IMR-90 (cell line): ENCODE data around the gene SPIN1. TPM values are rescaled to one million over a fixed set of nuclear protein-coding genes. Genes with fewer than 3 reads are reported as not detected.

ENCODE experiments used
- ATAC-seq: fragments of 200-7000 bp; cut with Tn5 transposase; 2 replicates; pipeline ENCODE4 v1.9.1; 2020; ENCODE audit warnings: low read depth, mild to moderate bottlenecking, moderate library complexity
- BruUV-seq: library from RNA; stranded (reverse); fragments of 400-500 nt; replicated peaks from 2 replicates; lab custom pipeline; 2021; lab: Mats Ljungman, UMichigan
- CTCF ChIA-PET: fragments of 300-600 bp; formaldehyde crosslinking; extraction: SDS; loops from one replicate; lab custom pipeline; 2021; ENCODE audit warnings: antibody characterized with exemption; lab: Yijun Ruan, JAX
- POLR2A ChIA-PET: fragments of 300-600 bp; sonication (Branson Sonifier 250); formaldehyde crosslinking; loops from one replicate; lab custom pipeline; 2022; ENCODE audit warnings: antibody characterized with exemption; ENCODE audit not compliant: unreplicated experiment; lab: Charles Lee
- DNase-seq: peaks from one replicate; pipeline ENCODE4 v3.0.0; 2013
- H2AFZ ChIP-seq: replicated peaks from 2 replicates; pipeline ENCODE3; 2013; ENCODE audit warnings: low read length, mild to moderate bottlenecking; ENCODE audit not compliant: poor library complexity
- H2AK5ac ChIP-seq: 2 replicates; pipeline ENCODE4 v1.6.1; 2013; ENCODE audit warnings: low read depth, low read length, inconsistent platforms
- H2AK9ac ChIP-seq: replicated peaks from 2 replicates; pipeline ENCODE3; 2013; ENCODE audit warnings: mild to moderate bottlenecking, low read depth, low read length, moderate library complexity; ENCODE audit not compliant: poor library complexity
- H2BK120ac ChIP-seq: 2 replicates; pipeline ENCODE4 v1.6.1; 2013; ENCODE audit warnings: low read depth, low read length, inconsistent platforms
- H2BK15ac ChIP-seq: 3 replicates; pipeline ENCODE4 v1.6.1; 2013; ENCODE audit warnings: low read depth, low read length, inconsistent platforms
- H2BK20ac ChIP-seq: 2 replicates; pipeline ENCODE4 v1.6.1; 2013; ENCODE audit warnings: low read depth, mild to moderate bottlenecking, inconsistent platforms, low read length, moderate library complexity
- H2BK5ac ChIP-seq: 2 replicates; pipeline ENCODE4 v1.6.1; 2013; ENCODE audit warnings: mild to moderate bottlenecking, low read depth, low read length, inconsistent platforms; ENCODE audit not compliant: poor library complexity, severe bottlenecking
- H3K14ac ChIP-seq: replicated peaks from 2 replicates; pipeline ENCODE4 v1.6.1; 2013; ENCODE audit warnings: low read depth, low read length, inconsistent platforms
- H3K18ac ChIP-seq: 2 replicates; pipeline ENCODE4 v1.6.1; 2013; ENCODE audit warnings: low read depth, low read length, control low read depth
- H3K23ac ChIP-seq: 2 replicates; pipeline ENCODE4 v1.6.1; 2013; ENCODE audit warnings: low read depth, low read length, inconsistent platforms
- H3K27ac ChIP-seq: 2 replicates; pipeline ENCODE4 v1.5.1; 2013; ENCODE audit warnings: mild to moderate bottlenecking, control low read depth, low read length; ENCODE audit not compliant: insufficient read depth
- H3K27me3 ChIP-seq: 2 replicates; pipeline ENCODE4 v1.6.1; 2013; ENCODE audit warnings: low read length; ENCODE audit not compliant: control insufficient read depth, insufficient read depth
- H3K36me3 ChIP-seq: 2 replicates; pipeline ENCODE4 v1.6.1; 2013; ENCODE audit warnings: low read length, mixed read lengths; ENCODE audit not compliant: control insufficient read depth, insufficient read depth
- H3K4ac ChIP-seq: 2 replicates; pipeline ENCODE4 v1.6.1; 2013; ENCODE audit warnings: low read depth, low read length, inconsistent platforms
- H3K4me1 ChIP-seq: 2 replicates; pipeline ENCODE4 v1.6.1; 2013; ENCODE audit warnings: low read length, mixed read lengths; ENCODE audit not compliant: control insufficient read depth, insufficient read depth
- H3K4me2 ChIP-seq: 2 replicates; pipeline ENCODE4 v1.6.1; 2013; ENCODE audit warnings: low read depth, mild to moderate bottlenecking, control low read depth, low read length, moderate library complexity
- H3K4me3 ChIP-seq: 2 replicates; pipeline ENCODE4 v1.5.1; 2013; ENCODE audit warnings: low read depth, mild to moderate bottlenecking, control low read depth, low read length, moderate library complexity; ENCODE audit not compliant: insufficient read depth
- H3K56ac ChIP-seq: 2 replicates; pipeline ENCODE4 v1.6.1; 2013; ENCODE audit warnings: low read length, inconsistent platforms; ENCODE audit not compliant: insufficient read depth; ENCODE audit errors: extremely low read depth
- H3K79me1 ChIP-seq, 2 experiments: 2 replicates each; pipeline ENCODE4 v1.6.1; 2013; ENCODE audit warnings: low read length in 2 of 2, inconsistent platforms in 1 of 2, low read depth in 1 of 2
- H3K9ac ChIP-seq: 2 replicates; pipeline ENCODE4 v1.6.1; 2013; ENCODE audit warnings: low read depth, low read length, control low read depth
- H3K9me1 ChIP-seq: 2 replicates; pipeline ENCODE4 v1.6.1; 2013; ENCODE audit warnings: low read length, inconsistent platforms; ENCODE audit not compliant: insufficient read depth
- H3K9me3 ChIP-seq: 2 replicates; pipeline ENCODE4 v1.6.1; 2013; ENCODE audit warnings: low read length; ENCODE audit not compliant: control insufficient read depth, insufficient read depth
- H4K20me1 ChIP-seq: 2 replicates; pipeline ENCODE4 v1.6.1; 2013; ENCODE audit warnings: low read length, inconsistent platforms; ENCODE audit not compliant: insufficient read depth
- H4K5ac ChIP-seq: 2 replicates; pipeline ENCODE4 v1.6.1; 2013; ENCODE audit warnings: mild to moderate bottlenecking, low read depth, low read length, control low read depth
- H4K8ac ChIP-seq, 2 experiments: 2 replicates each; pipeline ENCODE4 v1.6.1; 2013; ENCODE audit warnings: low read depth in 2 of 2, low read length in 2 of 2, control low read depth in 1 of 2, inconsistent platforms in 1 of 2
- H4K91ac ChIP-seq: 2 replicates; pipeline ENCODE4 v1.6.1; 2013; ENCODE audit warnings: low read depth, low read length, inconsistent platforms; ENCODE audit not compliant: insufficient read depth
- BHLHE40 ChIP-seq: fragments of 150-350 bp; IDR thresholded peaks from 2 replicates; pipeline ENCODE4 v1.6.1; 2016; ENCODE audit warnings: mild to moderate bottlenecking, low read depth, low read length
- CEBPB ChIP-seq: IDR thresholded peaks from 2 replicates; pipeline ENCODE4 v1.6.1; 2012; ENCODE audit warnings: low read depth, low read length, improper control_type of control experiment
- CHD1 ChIP-seq: IDR thresholded peaks from 2 replicates; pipeline ENCODE4 v1.6.1; 2012; ENCODE audit warnings: low read depth, low read length, improper control_type of control experiment
- MAFK ChIP-seq: IDR thresholded peaks from 2 replicates; pipeline ENCODE4 v1.6.1; 2012; ENCODE audit warnings: low read depth, low read length, improper control_type of control experiment
- MXI1 ChIP-seq: IDR thresholded peaks from 2 replicates; pipeline ENCODE4 v1.6.1; 2012; ENCODE audit warnings: low read depth, mild to moderate bottlenecking, low read length, moderate library complexity, borderline replicate concordance
- NFE2L2 ChIP-seq: fragments of 150-350 bp; IDR thresholded peaks from 2 replicates; pipeline ENCODE4 v1.6.1; 2016; ENCODE audit warnings: low read depth, mild to moderate bottlenecking, low read length
- RAD21 ChIP-seq: IDR thresholded peaks from 2 replicates; pipeline ENCODE4 v1.6.1; 2012; ENCODE audit warnings: low read length, improper control_type of control experiment
- RCOR1 ChIP-seq: IDR thresholded peaks from 2 replicates; pipeline ENCODE4 v1.6.1; 2012; ENCODE audit warnings: mild to moderate bottlenecking, low read length, improper control_type of control experiment; ENCODE audit not compliant: insufficient replicate concordance
- RFX5 ChIP-seq: IDR thresholded peaks from 2 replicates; pipeline ENCODE4 v1.8.0; 2012; ENCODE audit warnings: low read depth, mild to moderate bottlenecking, low read length, moderate library complexity
- WGBS, 2 experiments: methylation state at CpG; one replicate each; pipeline versions ENCODE4 v1.1.5 to v1.1.7; 2013; ENCODE audit warnings: missing lambda C conversion rate in 2 of 2; ENCODE audit not compliant: insufficient read length in 1 of 2; ENCODE audit errors: extremely low coverage in 2 of 2; 5-methylcytosine and 5-hydroxymethylcytosine counted together
- dilution Hi-C: fragments of 300-500 bp; cut with HindIII; formaldehyde crosslinking; loops from one replicate; pipeline ENCODE4 v1.14.3; 2018; ENCODE audit warnings: low sequenced_read_pairs; ENCODE audit not compliant: unreplicated experiment
- in situ Hi-C: fragments of 300-500 bp; cut with MboI; formaldehyde crosslinking; loops from 3 replicates; pipeline ENCODE4 v1.14.3; 2019; ENCODE audit warnings: low sequenced_read_pairs, inconsistent platforms, mixed read lengths
- intact Hi-C: fragments of 100-400 bp; cut with micrococcal nuclease; formaldehyde crosslinking; loops from 2 replicates; pipeline ENCODE4 v1.10.0; 2022
- polyA plus RNA-seq, 3 experiments: library from polyadenylated mRNA; depleted of rRNA; stranded (reverse); fragments of >200 nt; gene quantifications; 2 replicates each; pipeline ENCODE4 v1.2.3, GENCODE V29; 2012; ENCODE audit warnings: low replicate concordance in 1 of 3
- total RNA-seq: library from RNA; depleted of rRNA; stranded (reverse); fragments of >200 nt; gene quantifications from 2 replicates; pipeline ENCODE4 v1.2.3, GENCODE V29; 2012
- TF ChIP-seq, protein P1 (sequence below): conservative IDR thresholded peaks from 2 replicates; pipeline ENCODE4 v1.5.1; 2012; ENCODE audit warnings: mild to moderate bottlenecking, low read depth, low read length, improper control_type of control experiment
- TF ChIP-seq, protein P2 (sequence below): fragments of 150-350 bp; IDR thresholded peaks from 2 replicates; pipeline ENCODE4 v1.6.1; 2016; ENCODE audit warnings: low read depth, mild to moderate bottlenecking, low read length, moderate library complexity, borderline replicate concordance

Gene SPIN1
- total and polyA plus RNA-seq, 2 of the 4 experiments (the other 2 are of a cell fraction), result 63.3 to 141 TPM

DNA sequence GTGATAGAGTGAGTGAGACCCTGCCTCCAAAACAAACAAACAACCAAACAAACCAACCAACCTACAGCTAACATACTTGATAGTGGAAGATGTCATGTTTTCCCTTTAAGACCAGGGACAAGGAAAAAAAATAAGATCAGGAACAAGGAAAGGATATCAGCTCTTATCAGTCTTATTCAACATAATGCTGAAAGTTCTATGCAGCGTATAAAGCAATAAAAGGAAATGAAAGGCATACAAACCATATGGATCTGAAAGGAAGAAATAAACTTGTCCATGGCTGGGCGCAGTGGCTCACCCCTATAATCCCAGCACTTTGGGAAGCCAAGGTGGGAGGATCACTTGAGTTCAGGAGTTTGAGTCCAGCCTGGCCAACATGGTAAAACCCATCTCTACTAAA, 23.5 kb upstream of the SPIN1 start:
- H3K27me3 ChIP-seq, result peaks cover 1% of the 10 kb centered on the region; the same call in 1 of the 2 replicates
- DNase-seq (no peak), ATAC-seq (no peak)
- no peak overlapping the region for H4K8ac ChIP-seq
- no peaks in the 10 kb centered on the region for H3K4me1 ChIP-seq
- ChIA-PET POLR2A (interaction anchor here (0.6 kb wide), 1 partner anchor 300 kb away, joined by 3 read pairs; no protein-coding TSS in a partner anchor), CTCF (no interaction called here)
- no peaks in the 10 kb centered on the region for H3K9me3 ChIP-seq
- H3K14ac ChIP-seq, result no peak overlapping the region
- no peak overlapping the region for H3K18ac ChIP-seq
- H3K79me1 ChIP-seq, result no peaks in the 10 kb centered on the region
- H2AK5ac ChIP-seq, result no peak overlapping the region
- H3K36me3 ChIP-seq, result no peaks in the 10 kb centered on the region
- in situ Hi-C loops (loop anchor here (10.0 kb wide), 1 partner anchor 190 kb away; no protein-coding TSS in a partner anchor), intact Hi-C loops (no loop called here), dilution Hi-C loops (no loop called here)
- H4K5ac ChIP-seq, result no peak overlapping the region
- no peak overlapping the region for H3K27ac ChIP-seq
- H3K56ac ChIP-seq, result no peak overlapping the region
- H4K20me1 ChIP-seq, result no peaks in the 10 kb centered on the region
- H2AFZ ChIP-seq, result no peak overlapping the region
- no CpG with 5 or more reads among the region's 2 CpGs for WGBS, 2 experiments
- no peak overlapping the region for H2AK9ac ChIP-seq
- no peak overlapping the region for H2BK20ac ChIP-seq
- no peak overlapping the region for H2BK5ac ChIP-seq
- H3K4me3 ChIP-seq, result no peak overlapping the region
- no peaks in the 10 kb centered on the region for H3K9me1 ChIP-seq
- H3K9ac ChIP-seq, result no peak overlapping the region
- no peak overlapping the region for H3K23ac ChIP-seq
- no peak overlapping the region for H4K91ac ChIP-seq
- H2BK120ac ChIP-seq, result no peak overlapping the region
- no peak overlapping the region for H3K4me2 ChIP-seq
- TF ChIP-seq MXI1 (no peak), CHD1 (no peak), RFX5 (no peak), NFE2L2 (no peak), CEBPB (no peak), BHLHE40 (no peak), MAFK (no peak), RAD21 (no peak), RCOR1 (no peak)
- TF ChIP-seq, protein P1, sequence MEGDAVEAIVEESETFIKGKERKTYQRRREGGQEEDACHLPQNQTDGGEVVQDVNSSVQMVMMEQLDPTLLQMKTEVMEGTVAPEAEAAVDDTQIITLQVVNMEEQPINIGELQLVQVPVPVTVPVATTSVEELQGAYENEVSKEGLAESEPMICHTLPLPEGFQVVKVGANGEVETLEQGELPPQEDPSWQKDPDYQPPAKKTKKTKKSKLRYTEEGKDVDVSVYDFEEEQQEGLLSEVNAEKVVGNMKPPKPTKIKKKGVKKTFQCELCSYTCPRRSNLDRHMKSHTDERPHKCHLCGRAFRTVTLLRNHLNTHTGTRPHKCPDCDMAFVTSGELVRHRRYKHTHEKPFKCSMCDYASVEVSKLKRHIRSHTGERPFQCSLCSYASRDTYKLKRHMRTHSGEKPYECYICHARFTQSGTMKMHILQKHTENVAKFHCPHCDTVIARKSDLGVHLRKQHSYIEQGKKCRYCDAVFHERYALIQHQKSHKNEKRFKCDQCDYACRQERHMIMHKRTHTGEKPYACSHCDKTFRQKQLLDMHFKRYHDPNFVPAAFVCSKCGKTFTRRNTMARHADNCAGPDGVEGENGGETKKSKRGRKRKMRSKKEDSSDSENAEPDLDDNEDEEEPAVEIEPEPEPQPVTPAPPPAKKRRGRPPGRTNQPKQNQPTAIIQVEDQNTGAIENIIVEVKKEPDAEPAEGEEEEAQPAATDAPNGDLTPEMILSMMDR, result no peak
- TF ChIP-seq, protein P2, sequence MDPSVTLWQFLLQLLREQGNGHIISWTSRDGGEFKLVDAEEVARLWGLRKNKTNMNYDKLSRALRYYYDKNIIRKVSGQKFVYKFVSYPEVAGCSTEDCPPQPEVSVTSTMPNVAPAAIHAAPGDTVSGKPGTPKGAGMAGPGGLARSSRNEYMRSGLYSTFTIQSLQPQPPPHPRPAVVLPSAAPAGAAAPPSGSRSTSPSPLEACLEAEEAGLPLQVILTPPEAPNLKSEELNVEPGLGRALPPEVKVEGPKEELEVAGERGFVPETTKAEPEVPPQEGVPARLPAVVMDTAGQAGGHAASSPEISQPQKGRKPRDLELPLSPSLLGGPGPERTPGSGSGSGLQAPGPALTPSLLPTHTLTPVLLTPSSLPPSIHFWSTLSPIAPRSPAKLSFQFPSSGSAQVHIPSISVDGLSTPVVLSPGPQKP, result no peak
- no peak overlapping the region for H2BK15ac ChIP-seq
- no TSS peak for BruUV-seq
- H3K4ac ChIP-seq, result no peak overlapping the region
